ENCODE results near the gene POMT2. TPM values are rescaled to one million over a fixed set of nuclear protein-coding genes. Genes with fewer than 3 reads are reported as not detected.

Gene POMT2
- total and polyA plus RNA-seq, 2 experiments from 2014 or later: 21.1 to 39.3 TPM

DNA sequence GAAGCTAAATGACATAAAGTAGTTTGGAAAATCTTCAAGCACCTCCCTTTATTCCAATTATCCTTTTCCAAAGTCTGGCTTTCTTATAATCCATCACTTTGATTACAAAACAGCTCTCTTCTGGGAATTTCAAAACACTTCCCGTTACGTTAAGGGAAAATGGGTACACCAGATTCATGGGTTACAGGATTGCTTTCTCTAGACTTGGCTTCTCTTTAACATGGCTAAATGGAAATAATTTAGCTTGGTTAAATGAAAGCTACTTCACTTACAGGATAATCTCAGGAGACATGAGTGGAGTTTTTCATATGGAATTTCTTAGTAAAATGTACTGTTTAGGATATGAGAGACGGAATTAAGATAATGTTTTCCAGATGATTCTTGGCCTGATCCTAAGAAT is 14.9 kb upstream of the POMT2 start:
- Histone ChIP-seq H2AFZ (no peak overlapping the region), H3K27me3 (no peaks in the 10 kb centered on the region), H3K4me2 (no peak overlapping the region), H3K4me1 (ENCODE audit: insufficient read depth) (peaks cover 24% of the 10 kb centered on the region), H3K36me3 (replicated peaks; ENCODE audit: insufficient read depth, low read depth) (no peaks in the 10 kb centered on the region), H3K27ac (no peak overlapping the region), H3K9me3 (ENCODE audit: low read depth) (no peaks in the 10 kb centered on the region), H4K20me1 (ENCODE audit: insufficient read depth, poor library complexity, severe bottlenecking) (no peaks in the 10 kb centered on the region), H3K9me2 (replicated peaks; ENCODE audit: insufficient read depth) (no peaks in the 10 kb centered on the region), H3K4me3 (no peak overlapping the region), H3K79me2 (no peaks in the 10 kb centered on the region)
- no peak for DNase-seq (ENCODE audit: low spot score)
- no peak for TF ChIP-seq CTCF (IDR thresholded peaks at IDR 0.05; ENCODE audit: poor library complexity)
- no peak for TF ChIP-seq EZH2 (IDR thresholded peaks at IDR 0.05; ENCODE audit: borderline replicate concordance)
- TF ChIP-seq EZH2phosphoT487 (IDR thresholded peaks at IDR 0.05; ENCODE audit: low read depth, severe bottlenecking, unreplicated experiment): no peak
- WGBS (ENCODE audit: low lambda C conversion rate, missing lambda C conversion rate): 83% methylated on average over 3 of the region's 3 CpGs

DNA sequence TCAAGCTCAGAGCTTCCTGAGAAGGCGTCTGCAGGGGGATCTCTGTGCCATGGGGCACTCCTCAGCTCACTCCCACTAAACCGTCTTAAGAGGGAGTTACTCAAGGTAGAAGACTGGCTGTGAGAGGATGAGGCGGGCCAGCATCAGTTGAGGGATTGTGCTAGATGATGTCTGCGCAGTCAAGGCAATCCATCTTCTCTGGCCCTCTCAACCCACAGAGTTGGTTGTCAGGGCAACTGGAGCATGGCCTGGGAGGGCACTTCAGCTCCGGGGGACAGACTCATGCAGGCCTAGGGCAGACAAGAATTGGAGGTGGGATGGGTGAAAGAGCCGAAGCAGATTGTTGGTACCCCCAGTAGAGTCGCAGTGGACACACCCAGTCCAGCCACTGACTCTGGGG is 9.2 kb upstream of the POMT2 start:
- H2AFZ ChIP-seq: no peak overlapping the region
- WGBS (ENCODE audit: low lambda C conversion rate, missing lambda C conversion rate): 93% methylated on average over 7 of the region's 7 CpGs
- H3K27me3 ChIP-seq: no peaks in the 10 kb centered on the region

GRCh38 chr14:77327111-77327510 is 6.4 kb upstream of the POMT2 start:
- no peaks in the 10 kb centered on the region for H3K9me3 ChIP-seq (ENCODE audit: low read depth)
- 100% methylated on average over 1 of the region's 1 CpG for WGBS (ENCODE audit: low lambda C conversion rate, missing lambda C conversion rate)
- H3K79me2 ChIP-seq: peaks cover 10% of the 10 kb centered on the region
- H3K4me3 ChIP-seq: no peak overlapping the region
- H3K9me2 ChIP-seq (replicated peaks; ENCODE audit: insufficient read depth): no peaks in the 10 kb centered on the region
- H3K36me3 ChIP-seq (replicated peaks; ENCODE audit: insufficient read depth, low read depth): no peaks in the 10 kb centered on the region
- TF ChIP-seq EZH2 (IDR thresholded peaks at IDR 0.05; ENCODE audit: borderline replicate concordance): no peak
- TF ChIP-seq EZH2phosphoT487 (IDR thresholded peaks at IDR 0.05; ENCODE audit: low read depth, severe bottlenecking, unreplicated experiment): no peak
- no peak for TF ChIP-seq CTCF (IDR thresholded peaks at IDR 0.05; ENCODE audit: poor library complexity)
- DNase-seq (ENCODE audit: low spot score): no peak
- no peak overlapping the region for H3K27ac ChIP-seq
- no peak overlapping the region for H3K4me2 ChIP-seq
- H2AFZ ChIP-seq: no peak overlapping the region
- peaks cover 6% of the 10 kb centered on the region for H3K4me1 ChIP-seq (ENCODE audit: insufficient read depth)
- no peaks in the 10 kb centered on the region for H3K27me3 ChIP-seq
- no peaks in the 10 kb centered on the region for H4K20me1 ChIP-seq (ENCODE audit: insufficient read depth, poor library complexity, severe bottlenecking)

More for the DNA sequence above, 9.2 kb upstream of the POMT2 start:
- H3K9me2 ChIP-seq (replicated peaks; ENCODE audit: insufficient read depth): no peaks in the 10 kb centered on the region
- no peaks in the 10 kb centered on the region for H3K79me2 ChIP-seq
- H3K4me2 ChIP-seq: no peak overlapping the region
- no peak overlapping the region for H3K4me3 ChIP-seq
- H4K20me1 ChIP-seq (ENCODE audit: insufficient read depth, poor library complexity, severe bottlenecking): no peaks in the 10 kb centered on the region
- no peak for DNase-seq (ENCODE audit: low spot score)
- H3K27ac ChIP-seq: no peak overlapping the region
- no peaks in the 10 kb centered on the region for H3K36me3 ChIP-seq (replicated peaks; ENCODE audit: insufficient read depth, low read depth)
- no peaks in the 10 kb centered on the region for H3K9me3 ChIP-seq (ENCODE audit: low read depth)
- no peaks in the 10 kb centered on the region for H3K4me1 ChIP-seq (ENCODE audit: insufficient read depth)
- TF ChIP-seq EZH2phosphoT487 (IDR thresholded peaks at IDR 0.05; ENCODE audit: low read depth, severe bottlenecking, unreplicated experiment): no peak
- TF ChIP-seq CTCF (IDR thresholded peaks at IDR 0.05; ENCODE audit: poor library complexity): no peak
- TF ChIP-seq EZH2 (IDR thresholded peaks at IDR 0.05; ENCODE audit: borderline replicate concordance): no peak

DNA sequence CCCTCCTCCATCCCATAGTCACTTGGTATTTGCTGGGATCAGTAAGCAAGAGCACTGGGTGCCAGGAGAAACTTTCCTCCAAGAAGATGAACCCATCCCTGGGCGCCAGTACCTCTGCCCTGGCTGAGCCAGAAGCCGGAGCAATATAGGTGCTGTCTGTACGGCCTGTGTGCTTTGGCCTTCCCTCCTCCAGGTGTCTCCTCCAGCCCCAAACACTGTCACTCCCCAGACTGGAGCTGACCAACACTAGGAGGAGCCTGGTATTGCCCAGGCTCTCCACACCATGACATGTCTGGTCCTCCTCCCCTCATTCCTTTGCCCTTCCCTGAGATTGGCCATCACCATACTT is 5.0 kb upstream of the POMT2 start:
- Histone ChIP-seq H2AFZ (no peak overlapping the region), H3K9me3 (ENCODE audit: low read depth) (no peaks in the 10 kb centered on the region), H4K20me1 (ENCODE audit: insufficient read depth, poor library complexity, severe bottlenecking) (no peaks in the 10 kb centered on the region), H3K79me2 (peaks cover 12% of the 10 kb centered on the region), H3K9me2 (replicated peaks; ENCODE audit: insufficient read depth) (no peaks in the 10 kb centered on the region), H3K36me3 (replicated peaks; ENCODE audit: insufficient read depth, low read depth) (no peaks in the 10 kb centered on the region), H3K4me3 (no peak overlapping the region), H3K4me1 (ENCODE audit: insufficient read depth) (peaks cover 9% of the 10 kb centered on the region), H3K4me2 (no peak overlapping the region), H3K27me3 (no peaks in the 10 kb centered on the region), H3K27ac (no peak overlapping the region)
- 89% methylated on average over 3 of the region's 3 CpGs for WGBS (ENCODE audit: low lambda C conversion rate, missing lambda C conversion rate)
- TF ChIP-seq EZH2 (IDR thresholded peaks at IDR 0.05; ENCODE audit: borderline replicate concordance) (no peak), CTCF (IDR thresholded peaks at IDR 0.05; ENCODE audit: poor library complexity) (no peak), EZH2phosphoT487 (IDR thresholded peaks at IDR 0.05; ENCODE audit: low read depth, severe bottlenecking, unreplicated experiment) (no peak)
- DNase-seq (ENCODE audit: low spot score): no peak
